ENCODE results near the gene NT5C.

GRCh38 chr17:75084039-75084660 is 47.4 kb downstream of the NT5C start:
- TF ChIP-seq, protein P1, sequence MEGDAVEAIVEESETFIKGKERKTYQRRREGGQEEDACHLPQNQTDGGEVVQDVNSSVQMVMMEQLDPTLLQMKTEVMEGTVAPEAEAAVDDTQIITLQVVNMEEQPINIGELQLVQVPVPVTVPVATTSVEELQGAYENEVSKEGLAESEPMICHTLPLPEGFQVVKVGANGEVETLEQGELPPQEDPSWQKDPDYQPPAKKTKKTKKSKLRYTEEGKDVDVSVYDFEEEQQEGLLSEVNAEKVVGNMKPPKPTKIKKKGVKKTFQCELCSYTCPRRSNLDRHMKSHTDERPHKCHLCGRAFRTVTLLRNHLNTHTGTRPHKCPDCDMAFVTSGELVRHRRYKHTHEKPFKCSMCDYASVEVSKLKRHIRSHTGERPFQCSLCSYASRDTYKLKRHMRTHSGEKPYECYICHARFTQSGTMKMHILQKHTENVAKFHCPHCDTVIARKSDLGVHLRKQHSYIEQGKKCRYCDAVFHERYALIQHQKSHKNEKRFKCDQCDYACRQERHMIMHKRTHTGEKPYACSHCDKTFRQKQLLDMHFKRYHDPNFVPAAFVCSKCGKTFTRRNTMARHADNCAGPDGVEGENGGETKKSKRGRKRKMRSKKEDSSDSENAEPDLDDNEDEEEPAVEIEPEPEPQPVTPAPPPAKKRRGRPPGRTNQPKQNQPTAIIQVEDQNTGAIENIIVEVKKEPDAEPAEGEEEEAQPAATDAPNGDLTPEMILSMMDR (IDR thresholded peaks at IDR 0.05; ENCODE audit: low read length), result no peak
- TF ChIP-seq EZH2phosphoT487 (IDR thresholded peaks at IDR 0.05; ENCODE audit: low read length) (no peak), EZH2 (optimal IDR thresholded peaks at IDR 0.05; ENCODE audit: low read depth, low read length) (no peak)

All from MM.1S (cell line).